Mesenchymal stem cell (in vitro differentiated cells and primary cell): ENCODE data around the gene RPS15.

Experiments
- DNase-seq: peaks from one replicate; pipeline ENCODE4 v3.0.0-alpha.2; 2013
- H2AFZ ChIP-seq: one replicate; pipeline ENCODE4 v1.6.1; 2013; ENCODE audit warnings: low read depth, mild to moderate bottlenecking, control low read depth, inconsistent platforms, low read length, moderate library complexity
- H2AK5ac ChIP-seq: 2 replicates; pipeline ENCODE4 v1.6.1; 2013; ENCODE audit warnings: low read length, moderate library complexity, mild to moderate bottlenecking, inconsistent platforms; ENCODE audit not compliant: severe bottlenecking
- H2BK120ac ChIP-seq: one replicate; pipeline ENCODE4 v1.6.1; 2013; ENCODE audit warnings: low read depth, mild to moderate bottlenecking, inconsistent platforms, low read length, moderate library complexity
- H2BK12ac ChIP-seq, 2 experiments: one replicate each; pipeline ENCODE4 v1.6.1; 2013; ENCODE audit warnings: inconsistent platforms in 2 of 2, low read length in 2 of 2, mild to moderate bottlenecking in 2 of 2, moderate library complexity in 2 of 2, control low read depth in 1 of 2
- H2BK15ac ChIP-seq: one replicate; pipeline ENCODE4 v1.6.1; 2013; ENCODE audit warnings: mild to moderate bottlenecking, low read depth, inconsistent platforms; ENCODE audit not compliant: poor library complexity, severe bottlenecking
- H2BK5ac ChIP-seq: 2 replicates; pipeline ENCODE4 v1.6.1; 2013; ENCODE audit warnings: low read depth, mild to moderate bottlenecking, low read length, control low read depth, inconsistent platforms; ENCODE audit not compliant: poor library complexity, severe bottlenecking
- H3K14ac ChIP-seq, 2 experiments: one replicate each; pipeline ENCODE4 v1.6.1; 2013; ENCODE audit warnings: inconsistent platforms in 2 of 2, low read length in 2 of 2, control low read depth in 1 of 2, mild to moderate bottlenecking in 1 of 2, moderate library complexity in 1 of 2
- H3K18ac ChIP-seq, 2 experiments: one replicate each; pipeline ENCODE4 v1.6.1; 2013; ENCODE audit warnings: inconsistent platforms in 2 of 2, low read length in 2 of 2, control low read depth in 1 of 2, low read depth in 1 of 2, mild to moderate bottlenecking in 1 of 2
- H3K23ac ChIP-seq, 2 experiments: one replicate each; pipeline ENCODE4 v1.6.1; 2013; ENCODE audit warnings: inconsistent platforms in 2 of 2, low read length in 2 of 2, mild to moderate bottlenecking in 2 of 2, moderate library complexity in 2 of 2, control low read depth in 1 of 2
- H3K27ac ChIP-seq: 2 replicates; pipeline ENCODE4 v1.5.1; 2013; ENCODE audit warnings: mild to moderate bottlenecking, moderate library complexity, low read length, control low read depth, inconsistent platforms; ENCODE audit not compliant: poor library complexity, severe bottlenecking
- H3K27me3 ChIP-seq, 2 experiments: 2 replicates each; pipeline versions ENCODE4 v1.6.1 to v1.7.0; 2013; ENCODE audit warnings: low read length in 2 of 2, mild to moderate bottlenecking in 2 of 2, moderate library complexity in 2 of 2, control low read depth in 1 of 2, inconsistent platforms in 1 of 2; ENCODE audit not compliant: control insufficient read depth in 1 of 2, insufficient read depth in 1 of 2
- H3K36me3 ChIP-seq, 2 experiments: 2 replicates each; pipeline versions ENCODE4 v1.6.1 to v1.7.0; 2013; ENCODE audit warnings: low read length in 2 of 2, control low read depth in 1 of 2, inconsistent platforms in 1 of 2, low read depth in 1 of 2, mild to moderate bottlenecking in 1 of 2; ENCODE audit not compliant: insufficient read depth in 2 of 2, control insufficient read depth in 1 of 2
- H3K4ac ChIP-seq, 2 experiments: one replicate each; pipeline ENCODE4 v1.6.1; 2013; ENCODE audit warnings: inconsistent platforms in 2 of 2, low read length in 2 of 2, mild to moderate bottlenecking in 2 of 2, moderate library complexity in 2 of 2, control low read depth in 1 of 2, low read depth in 1 of 2
- H3K4me1 ChIP-seq: 2 replicates; pipeline ENCODE4 v1.6.1; 2013; ENCODE audit warnings: low read depth, low read length, control low read depth; ENCODE audit not compliant: control insufficient read depth, insufficient read depth
- H3K4me2 ChIP-seq: 2 replicates; pipeline ENCODE4 v1.6.1; 2013; ENCODE audit warnings: low read length, mild to moderate bottlenecking, inconsistent platforms; ENCODE audit not compliant: poor library complexity, severe bottlenecking
- H3K4me3 ChIP-seq, 2 experiments: 2 replicates each; pipeline versions ENCODE4 v1.5.1 to v1.7.0; 2013; ENCODE audit warnings: low read length in 2 of 2, mild to moderate bottlenecking in 2 of 2, control low read depth in 1 of 2, low read depth in 1 of 2; ENCODE audit not compliant: insufficient read depth in 1 of 2
- H3K79me1 ChIP-seq: replicated peaks from 2 replicates; pipeline ENCODE4 v1.6.1; 2013; ENCODE audit warnings: mild to moderate bottlenecking, control low read depth, low read length, inconsistent platforms; ENCODE audit not compliant: poor library complexity, severe bottlenecking
- H3K9ac ChIP-seq: 2 replicates; pipeline ENCODE4 v1.7.0; 2013; ENCODE audit warnings: mild to moderate bottlenecking, low read length, moderate library complexity
- H3K9me3 ChIP-seq: 2 replicates; pipeline ENCODE4 v1.7.0; 2013; ENCODE audit warnings: mild to moderate bottlenecking, low read length; ENCODE audit not compliant: control insufficient read depth
- H4K8ac ChIP-seq: one replicate; pipeline ENCODE4 v1.6.1; 2013; ENCODE audit warnings: inconsistent platforms, mild to moderate bottlenecking, low read length, moderate library complexity
- H4K91ac ChIP-seq: one replicate; pipeline ENCODE4 v1.6.1; 2013; ENCODE audit warnings: mild to moderate bottlenecking, low read length, inconsistent platforms
- WGBS: methylation state at CpG from one replicate; pipeline ENCODE4 v1.1.7; 2013; ENCODE audit warnings: mixed read lengths; 5-methylcytosine and 5-hydroxymethylcytosine counted together

The RPS15 gene

GRCh38 chr19:1412995-1413800 lies 25.0 kb upstream of the RPS15 start:
- Histone ChIP-seq H3K4ac (peak overlapping the region in 1 of 2 experiments; percentile 19), H2BK12ac (no peak overlapping the region), H3K14ac (no peak overlapping the region), H3K9me3 (no peaks in the 10 kb centered on the region), H3K4me1 (peaks cover 78% of the 10 kb centered on the region), H2BK5ac (no peak overlapping the region), H3K4me3 (no peak overlapping the region), H3K23ac (no peak overlapping the region), H2AK5ac (no peak overlapping the region), H3K27ac (no peak overlapping the region), H2BK15ac (peak overlapping the region; percentile 64), H3K18ac (no peak overlapping the region), H2BK120ac (no peak overlapping the region), H3K27me3 (no peaks in the 10 kb centered on the region), H3K9ac (no peak overlapping the region), H3K36me3 (peaks cover 14 to 44% of the 10 kb centered on the region in 2 experiments), H4K8ac (no peak overlapping the region), H3K79me1 (no peaks in the 10 kb centered on the region), H2AFZ (no peak overlapping the region), H4K91ac (peak overlapping the region; percentile 52), H3K4me2 (no peak overlapping the region)
- 96% methylated on average over 35 of the region's 36 CpGs for WGBS
- DNase-seq, result no peak

- peak overlapping the region; percentile 83 to 91 for H3K18ac ChIP-seq
- H2BK5ac ChIP-seq, result peak overlapping the region; percentile 36
- H3K27me3 ChIP-seq, result no peaks in the 10 kb centered on the region
Measured at GRCh38 chr19:1416014-1416841, 22.0 kb upstream of the RPS15 start.

GRCh38 chr19:1417145-1417544 lies 21.1 kb upstream of the RPS15 start:
- H3K27ac ChIP-seq, result no peak overlapping the region
- 94% methylated on average over 21 of the region's 21 CpGs for WGBS
- H3K36me3 ChIP-seq, result peaks cover 50 to 72% of the 10 kb centered on the region in 2 experiments
- peak overlapping the region; percentile 73 for H4K91ac ChIP-seq
- H3K18ac ChIP-seq, result peak overlapping the region in 1 of 2 experiments; percentile 15
- H3K4me1 ChIP-seq, result peaks cover 52% of the 10 kb centered on the region
- peaks cover 8% of the 10 kb centered on the region for H3K79me1 ChIP-seq
- H3K4me2 ChIP-seq, result no peak overlapping the region
- no peak overlapping the region for H2BK5ac ChIP-seq
- no peaks in the 10 kb centered on the region for H3K27me3 ChIP-seq
- no peak overlapping the region for H3K23ac ChIP-seq
- H3K4ac ChIP-seq, result no peak overlapping the region
- peak overlapping the region; percentile 35 for H4K8ac ChIP-seq
- no peaks in the 10 kb centered on the region for H3K9me3 ChIP-seq
- peak overlapping the region; percentile 85 for H3K9ac ChIP-seq
- H2BK12ac ChIP-seq, result peak overlapping the region in 1 of 2 experiments; percentile 7
- peak overlapping the region; percentile 78 for H2BK120ac ChIP-seq
- no peak overlapping the region for H2BK15ac ChIP-seq
- no peak overlapping the region for H3K14ac ChIP-seq
- H3K4me3 ChIP-seq, result peak overlapping the region in 1 of 2 experiments; percentile 19
- H2AK5ac ChIP-seq, result no peak overlapping the region
- no peak overlapping the region for H2AFZ ChIP-seq
- DNase-seq, result no peak

More at GRCh38 chr19:1416014-1416841, 22.0 kb upstream of the RPS15 start:
- peak overlapping the region; percentile 59 to 95 for H2BK12ac ChIP-seq
- peak overlapping the region; percentile 85 for H3K9ac ChIP-seq
- H3K14ac ChIP-seq, result peak overlapping the region; percentile 16 to 81
- H3K4ac ChIP-seq, result peak overlapping the region; percentile 71 to 91
- 90% methylated on average over 28 of the region's 28 CpGs for WGBS
- no peaks in the 10 kb centered on the region for H3K9me3 ChIP-seq
- H3K4me1 ChIP-seq, result peaks cover 56% of the 10 kb centered on the region
- peak overlapping the region in 1 of 2 experiments; percentile 48 for H3K4me3 ChIP-seq
- H2BK120ac ChIP-seq, result peak overlapping the region; percentile 83
- H2AK5ac ChIP-seq, result peak overlapping the region; percentile 77
- H3K79me1 ChIP-seq, result peaks cover 5% of the 10 kb centered on the region
- H2AFZ ChIP-seq, result no peak overlapping the region
- H3K4me2 ChIP-seq, result peak overlapping the region; percentile 65
- H4K8ac ChIP-seq, result peak overlapping the region; percentile 90
- H2BK15ac ChIP-seq, result no peak overlapping the region
- peak; percentile 20 for DNase-seq
- H3K27ac ChIP-seq, result peak overlapping the region; percentile 89
- H3K36me3 ChIP-seq, result peaks cover 40 to 62% of the 10 kb centered on the region in 2 experiments
- peak overlapping the region; percentile 96 for H4K91ac ChIP-seq
- H3K23ac ChIP-seq, result peak overlapping the region in 1 of 2 experiments; percentile 60
